Measurements from ENCODE around the gene NFIL3. TPM values are rescaled to one million over a fixed set of nuclear protein-coding genes. Genes with fewer than 3 reads are reported as not detected.

The NFIL3 gene
- total and polyA plus RNA-seq, 5 donors = 26.7 to 44.5 (median 32.7) TPM

DNA sequence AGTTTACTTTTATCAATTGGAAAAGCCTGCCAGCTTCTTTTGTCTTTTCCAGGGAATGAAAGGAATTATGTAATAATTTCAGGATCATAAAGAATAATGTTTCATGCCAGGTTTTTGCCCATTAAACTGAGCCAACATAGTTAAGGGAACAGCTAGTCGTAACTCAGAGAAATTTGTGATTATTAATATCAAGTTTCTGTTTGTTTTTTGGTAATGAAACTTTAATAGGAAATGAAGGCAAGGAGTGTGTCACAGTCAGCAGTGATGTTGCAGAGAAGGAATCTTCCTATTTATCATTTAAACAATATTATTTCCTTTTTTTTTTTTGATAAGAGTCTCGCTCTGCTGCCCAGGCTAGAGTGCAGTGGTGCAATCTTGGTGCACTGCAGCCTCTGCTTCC lies 10.7 kb downstream of the NFIL3 start:
- no peaks in the 10 kb centered on the region for H3K9me3 ChIP-seq (ENCODE audit: control insufficient read depth, low read length)
- H3K4me1 ChIP-seq (ENCODE audit: control insufficient read depth, insufficient read depth, low read length) = peaks cover 3% of the 10 kb centered on the region
- DNase-seq = no peak
- H3K27ac ChIP-seq (ENCODE audit: low read length) = no peak overlapping the region
- H3K27me3 ChIP-seq (ENCODE audit: control insufficient read depth, insufficient read depth) = no peaks in the 10 kb centered on the region
- intact Hi-C loops (cut with DNase I) = no loop called here
- WGBS = 80% methylated on average over 2 of the region's 2 CpGs
- H3K4me3 ChIP-seq (ENCODE audit: low read length) = no peak overlapping the region
- no peak for ATAC-seq

DNA sequence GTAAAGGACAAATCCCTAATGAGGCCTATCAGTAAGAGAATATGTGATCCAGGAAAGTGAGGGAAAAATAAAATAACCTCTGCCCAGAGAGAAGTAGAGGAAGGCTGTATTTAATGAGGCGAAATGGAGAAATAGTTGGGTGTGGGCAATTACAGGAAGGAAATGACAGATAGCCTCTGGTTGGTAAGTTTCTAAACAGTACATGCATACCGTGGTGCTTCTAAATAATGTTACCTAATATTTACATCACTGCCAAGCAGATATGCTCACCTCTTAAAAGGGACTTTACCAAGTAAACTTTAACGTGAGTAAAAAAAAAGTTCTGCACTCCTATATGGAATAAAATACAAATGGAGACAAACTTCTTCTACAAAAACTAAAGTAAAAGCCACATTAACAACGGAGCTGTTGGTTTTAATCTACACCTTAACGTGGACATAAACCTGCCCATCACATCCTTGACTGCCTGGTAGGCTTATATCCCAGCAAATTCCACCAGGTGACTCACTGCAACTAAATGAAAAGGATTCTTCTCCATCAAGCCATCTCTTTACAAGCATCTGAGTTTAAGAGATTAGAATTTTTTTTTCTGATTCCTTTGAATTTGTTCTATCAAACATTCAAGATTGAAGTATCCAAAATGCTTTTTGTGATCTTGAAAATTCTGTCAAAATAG lies 12.4 kb downstream of the NFIL3 start:
- peaks cover 3% of the 10 kb centered on the region for H3K4me1 ChIP-seq (ENCODE audit: control insufficient read depth, insufficient read depth, low read length)
- H3K27me3 ChIP-seq (ENCODE audit: control insufficient read depth, insufficient read depth) = no peaks in the 10 kb centered on the region
- H3K9me3 ChIP-seq (ENCODE audit: control insufficient read depth, low read length) = no peaks in the 10 kb centered on the region
- DNase-seq (no peak), ATAC-seq (peak in 1 of 2 donors; percentile 39)
- 55% methylated on average over 5 of the region's 5 CpGs for WGBS
- intact Hi-C loops (cut with DNase I) = no loop called here
- no peak overlapping the region for H3K27ac ChIP-seq (ENCODE audit: low read length)
- H3K4me3 ChIP-seq (ENCODE audit: low read length) = no peak overlapping the region

DNA sequence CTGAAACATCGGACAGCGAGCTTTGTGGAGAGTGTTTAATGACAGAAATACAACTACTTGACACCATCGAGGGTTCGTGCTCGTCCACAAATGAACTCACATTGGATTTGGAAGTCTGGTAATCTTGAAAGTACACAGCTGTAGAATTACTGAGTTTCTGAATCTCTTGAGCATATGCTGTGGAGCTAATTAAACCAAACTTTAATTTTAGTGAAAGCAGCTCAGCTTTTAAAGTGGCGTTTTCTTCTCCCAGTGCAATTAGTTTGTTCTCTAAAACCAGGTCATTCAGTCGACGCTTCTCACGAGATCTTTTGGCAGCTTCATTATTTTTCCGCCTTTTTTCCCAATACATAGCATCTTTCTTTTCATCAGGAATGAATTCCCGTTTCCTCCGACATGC lies 13.5 kb downstream of the NFIL3 start:
- WGBS = 86% methylated on average over 12 of the region's 12 CpGs
- no peak overlapping the region for H3K27ac ChIP-seq (ENCODE audit: low read length)
- H3K9me3 ChIP-seq (ENCODE audit: control insufficient read depth, low read length) = no peaks in the 10 kb centered on the region
- peaks cover 1% of the 10 kb centered on the region for H3K4me1 ChIP-seq (ENCODE audit: control insufficient read depth, insufficient read depth, low read length)
- intact Hi-C loops (cut with DNase I) = no loop called here
- H3K27me3 ChIP-seq (ENCODE audit: control insufficient read depth, insufficient read depth) = no peaks in the 10 kb centered on the region
- no peak for ATAC-seq
- no peak for DNase-seq
- no peak overlapping the region for H3K4me3 ChIP-seq (ENCODE audit: low read length)

DNA sequence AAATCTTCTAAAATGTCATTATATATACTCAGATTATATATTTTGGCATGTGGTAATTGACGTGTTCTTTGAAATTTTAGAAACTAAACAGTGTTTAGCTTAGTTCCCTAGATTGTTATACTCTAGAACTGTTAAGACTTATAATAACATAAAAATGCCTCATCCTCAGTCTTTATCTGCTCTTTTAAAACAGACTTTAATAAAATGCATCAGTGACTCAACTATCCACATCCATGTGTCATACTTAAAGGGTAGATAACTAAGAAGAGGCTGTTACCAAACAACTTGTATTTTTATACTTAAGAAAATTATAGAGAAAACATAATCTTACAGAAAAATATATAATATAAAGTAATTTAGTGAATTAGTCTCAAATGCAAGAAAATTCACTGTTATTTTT lies 15.2 kb downstream of the NFIL3 start:
- Histone ChIP-seq H3K27ac (ENCODE audit: low read length) (no peak overlapping the region), H3K4me1 (ENCODE audit: control insufficient read depth, insufficient read depth, low read length) (peaks cover 1% of the 10 kb centered on the region), H3K27me3 (ENCODE audit: control insufficient read depth, insufficient read depth) (no peaks in the 10 kb centered on the region), H3K4me3 (ENCODE audit: low read length) (no peak overlapping the region), H3K9me3 (ENCODE audit: control insufficient read depth, low read length) (no peaks in the 10 kb centered on the region)
- DNase-seq (no peak), ATAC-seq (no peak)
- intact Hi-C loops (cut with DNase I) = no loop called here
- WGBS = 97% methylated on average over 1 of the region's 1 CpG

DNA sequence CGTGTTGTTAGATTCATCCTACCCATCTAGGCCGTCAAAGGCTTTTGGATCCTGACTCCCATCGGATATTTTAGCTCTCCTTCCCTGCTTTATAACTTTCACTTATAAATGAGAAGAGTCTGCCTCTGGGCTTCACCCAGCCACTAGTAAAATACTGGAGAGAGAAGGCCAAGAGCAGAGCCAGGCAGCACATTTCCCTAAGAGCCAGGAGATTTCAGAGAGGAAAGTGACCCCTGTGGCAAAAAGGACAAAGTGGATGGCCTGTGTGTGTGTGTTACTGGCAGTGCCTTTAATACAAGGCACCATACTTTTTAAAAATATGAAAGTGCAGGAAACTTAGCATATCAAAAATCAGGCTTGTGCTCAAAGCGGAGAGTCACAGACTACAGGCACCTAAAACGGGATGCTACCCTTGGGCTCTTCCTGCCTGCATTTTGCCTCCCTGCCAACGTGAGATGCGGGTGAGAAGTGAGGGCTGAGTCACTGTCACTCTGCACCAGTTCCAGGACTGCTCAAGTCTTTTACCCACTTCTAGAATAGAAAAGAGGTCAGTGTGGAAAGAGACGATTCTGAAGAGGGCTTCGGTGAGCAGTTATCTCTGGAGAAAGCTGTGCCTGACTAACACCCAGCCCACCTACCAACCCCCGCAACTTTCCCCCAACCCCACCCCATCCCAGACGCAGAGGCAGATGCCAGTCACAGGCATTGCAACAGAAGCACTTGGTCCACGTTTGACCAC lies 15.9 kb downstream of the NFIL3 start:
- Histone ChIP-seq H3K4me3 (ENCODE audit: low read length) (no peak overlapping the region), H3K27me3 (ENCODE audit: control insufficient read depth, insufficient read depth) (no peaks in the 10 kb centered on the region), H3K9me3 (ENCODE audit: control insufficient read depth, low read length) (no peaks in the 10 kb centered on the region), H3K27ac (ENCODE audit: low read length) (peak overlapping the region; percentile 17), H3K4me1 (ENCODE audit: control insufficient read depth, insufficient read depth, low read length) (peaks cover 1% of the 10 kb centered on the region)
- ATAC-seq (peak; percentile 72 to 79), DNase-seq (no peak)
- intact Hi-C loops (cut with DNase I) = no loop called here
- WGBS = 67% methylated on average over 12 of the region's 12 CpGs

DNA sequence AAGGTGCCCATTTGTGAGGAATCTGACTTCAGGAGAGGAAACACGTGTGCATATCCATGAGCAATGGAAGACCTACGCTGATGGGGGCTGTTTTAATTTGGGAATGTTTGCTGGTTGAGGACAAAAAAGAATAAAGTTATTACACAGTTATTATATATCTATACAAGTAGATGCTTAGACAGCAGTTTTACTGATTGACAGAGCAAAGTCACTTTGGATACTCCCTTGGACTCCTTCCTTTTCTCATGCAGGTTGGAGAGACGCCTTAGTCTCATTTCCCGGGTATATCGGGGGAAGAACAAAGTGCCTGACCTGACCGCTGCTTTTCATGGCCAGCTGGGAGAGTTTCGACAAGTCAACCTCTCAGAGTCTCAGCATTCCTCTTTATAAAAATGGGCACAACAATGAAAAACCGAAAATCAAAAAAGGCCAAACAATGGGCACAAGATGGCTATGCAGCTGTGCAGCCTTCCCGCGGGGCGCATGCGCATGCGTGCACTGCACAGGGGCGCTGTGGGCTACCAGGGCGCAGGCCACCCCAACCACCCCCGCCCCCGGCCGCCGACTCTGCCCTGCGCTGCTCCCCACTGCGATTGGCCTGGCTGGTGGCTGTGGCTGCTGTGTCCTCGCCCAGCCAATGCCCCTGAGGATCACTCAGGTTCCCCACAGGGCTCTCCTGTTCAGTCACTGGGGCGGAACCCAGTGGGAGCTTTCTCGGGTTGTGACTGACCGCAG lies 18.1 kb downstream of the NFIL3 start:
- Histone ChIP-seq H3K27ac (ENCODE audit: low read length) (no peak overlapping the region), H3K27me3 (ENCODE audit: control insufficient read depth, insufficient read depth) (no peaks in the 10 kb centered on the region), H3K4me3 (ENCODE audit: low read length) (no peak overlapping the region), H3K9me3 (ENCODE audit: control insufficient read depth, low read length) (no peaks in the 10 kb centered on the region), H3K4me1 (ENCODE audit: control insufficient read depth, insufficient read depth, low read length) (peaks cover 1% of the 10 kb centered on the region)
- DNase-seq (no peak), ATAC-seq (peak in 1 of 2 donors; percentile 33)
- intact Hi-C loops (cut with DNase I) = no loop called here
- WGBS = 95% methylated on average over 25 of the region's 25 CpGs

DNA sequence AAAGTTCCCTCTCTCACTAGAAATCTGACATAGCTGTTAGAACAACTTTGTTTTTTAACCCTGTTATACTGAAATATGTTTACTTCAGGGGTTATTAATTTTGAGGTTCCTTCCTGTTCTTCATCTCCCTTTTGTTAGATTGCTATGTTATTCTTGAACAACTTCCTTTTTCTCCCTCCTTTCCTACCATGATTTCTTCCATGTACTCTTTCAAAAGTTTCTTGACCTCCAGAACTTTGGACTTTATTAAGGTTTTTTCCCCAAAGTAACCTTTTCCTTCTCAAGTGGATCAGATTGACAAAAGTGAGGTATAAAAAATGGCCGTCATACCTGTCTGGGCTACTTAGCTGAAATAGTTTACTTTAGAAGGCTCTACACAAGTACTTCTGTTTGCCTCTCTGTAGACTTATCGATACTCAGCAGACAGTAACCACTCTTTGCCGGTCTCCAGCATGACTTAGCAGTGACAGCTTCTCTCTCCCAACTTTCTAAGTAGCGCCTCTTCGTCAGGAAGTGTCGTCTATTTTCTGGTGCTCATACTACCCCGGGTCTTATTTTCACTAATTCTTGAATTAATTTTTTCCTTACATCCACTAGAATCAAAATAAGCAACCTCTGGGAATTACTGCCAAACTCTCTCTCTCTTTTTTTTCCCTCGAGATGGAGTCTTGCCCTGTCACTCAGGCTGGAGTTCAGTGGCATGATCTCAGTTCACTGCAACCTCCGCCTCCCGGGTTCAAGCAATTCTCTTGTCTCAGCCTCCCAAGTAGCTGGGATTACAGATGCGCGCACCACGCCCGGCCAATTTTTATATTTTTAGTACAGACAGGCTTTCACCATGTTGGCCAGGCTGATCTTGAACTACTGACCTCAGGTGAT lies 19.7 kb downstream of the NFIL3 start:
- no peaks in the 10 kb centered on the region for H3K4me1 ChIP-seq (ENCODE audit: control insufficient read depth, insufficient read depth, low read length)
- 88% methylated on average over 14 of the region's 14 CpGs for WGBS
- ATAC-seq (no peak), DNase-seq (no peak)
- no peaks in the 10 kb centered on the region for H3K9me3 ChIP-seq (ENCODE audit: control insufficient read depth, low read length)
- H3K27ac ChIP-seq (ENCODE audit: low read length) = no peak overlapping the region
- H3K4me3 ChIP-seq (ENCODE audit: low read length) = no peak overlapping the region
- intact Hi-C loops (cut with DNase I) = no loop called here
- no peaks in the 10 kb centered on the region for H3K27me3 ChIP-seq (ENCODE audit: control insufficient read depth, insufficient read depth)

DNA sequence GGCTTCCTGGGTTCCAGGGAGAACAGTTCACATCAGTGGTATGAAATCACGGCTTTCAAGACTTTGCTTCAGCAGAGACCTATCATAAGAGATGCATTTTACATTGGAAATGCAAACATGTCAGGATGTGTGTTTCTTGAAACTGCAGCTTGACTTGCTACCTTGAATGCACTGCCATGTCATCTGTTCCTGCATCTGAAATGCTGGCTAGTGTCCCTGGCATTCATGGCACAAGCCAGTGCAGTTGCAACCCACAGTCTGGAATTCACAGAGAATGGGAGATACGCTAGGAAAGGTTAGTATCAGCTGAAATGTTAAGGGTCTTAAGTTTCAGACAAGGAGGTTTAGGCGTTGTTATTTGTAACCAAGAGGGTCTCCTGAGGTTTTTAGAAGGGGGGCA lies 24.7 kb downstream of the NFIL3 start:
- H3K9me3 ChIP-seq (ENCODE audit: control insufficient read depth, low read length) = no peaks in the 10 kb centered on the region
- intact Hi-C loops (cut with DNase I) = no loop called here
- no peak overlapping the region for H3K4me3 ChIP-seq (ENCODE audit: low read length)
- WGBS = 86% methylated on average over 3 of the region's 3 CpGs
- DNase-seq (no peak), ATAC-seq (no peak)
- no peak overlapping the region for H3K27ac ChIP-seq (ENCODE audit: low read length)
- H3K27me3 ChIP-seq (ENCODE audit: control insufficient read depth, insufficient read depth) = no peaks in the 10 kb centered on the region
- H3K4me1 ChIP-seq (ENCODE audit: control insufficient read depth, insufficient read depth, low read length) = no peaks in the 10 kb centered on the region

DNA sequence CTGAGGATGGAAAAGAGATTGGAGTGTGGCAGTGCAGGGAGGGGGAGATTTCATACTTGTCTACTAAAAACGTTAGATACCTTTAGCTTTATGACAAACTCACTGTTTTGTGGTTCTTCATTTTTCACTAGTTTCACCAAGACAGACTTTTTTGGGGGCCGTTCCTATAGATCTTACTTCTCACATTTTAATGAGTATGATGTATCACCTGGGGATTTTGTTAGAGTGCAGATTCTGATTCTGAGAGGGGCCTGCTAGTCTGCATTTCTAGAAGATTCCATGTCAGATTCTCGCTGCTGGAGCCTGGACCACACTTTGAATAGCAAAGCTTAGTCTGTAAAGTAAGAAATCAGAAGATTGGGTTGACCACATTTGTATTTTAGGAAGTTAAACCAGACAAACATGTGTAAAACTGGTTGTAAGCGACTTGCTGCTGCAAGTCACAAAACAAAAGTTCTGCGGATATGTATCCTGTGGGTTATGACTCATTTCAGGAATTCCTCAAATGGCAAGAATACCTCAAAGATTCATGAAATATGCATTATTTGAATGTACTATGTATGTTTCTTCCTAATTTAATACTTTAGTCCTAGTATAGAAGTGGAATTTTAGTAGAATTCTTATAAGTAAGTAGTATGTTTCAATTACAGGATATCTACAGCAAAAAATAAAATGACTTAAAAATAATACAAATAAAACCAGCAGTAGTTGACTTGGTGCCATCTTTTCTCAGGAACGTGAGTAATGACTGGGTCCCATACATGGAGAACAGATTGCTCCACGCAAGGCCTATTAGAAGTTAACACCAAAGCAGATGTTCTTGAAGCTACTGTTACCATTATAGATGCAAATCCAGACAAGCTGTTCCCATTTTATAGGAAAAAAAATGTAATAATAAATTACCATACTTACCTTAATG lies 27.8 kb downstream of the NFIL3 start:
- H3K27ac ChIP-seq (ENCODE audit: low read length) = no peak overlapping the region
- intact Hi-C loops (cut with DNase I) = no loop called here
- DNase-seq (no peak), ATAC-seq (no peak)
- 71% methylated on average over 7 of the region's 7 CpGs for WGBS
- no peaks in the 10 kb centered on the region for H3K4me1 ChIP-seq (ENCODE audit: control insufficient read depth, insufficient read depth, low read length)
- H3K27me3 ChIP-seq (ENCODE audit: control insufficient read depth, insufficient read depth) = no peaks in the 10 kb centered on the region
- no peak overlapping the region for H3K4me3 ChIP-seq (ENCODE audit: low read length)
- H3K9me3 ChIP-seq (ENCODE audit: control insufficient read depth, low read length) = no peaks in the 10 kb centered on the region

DNA sequence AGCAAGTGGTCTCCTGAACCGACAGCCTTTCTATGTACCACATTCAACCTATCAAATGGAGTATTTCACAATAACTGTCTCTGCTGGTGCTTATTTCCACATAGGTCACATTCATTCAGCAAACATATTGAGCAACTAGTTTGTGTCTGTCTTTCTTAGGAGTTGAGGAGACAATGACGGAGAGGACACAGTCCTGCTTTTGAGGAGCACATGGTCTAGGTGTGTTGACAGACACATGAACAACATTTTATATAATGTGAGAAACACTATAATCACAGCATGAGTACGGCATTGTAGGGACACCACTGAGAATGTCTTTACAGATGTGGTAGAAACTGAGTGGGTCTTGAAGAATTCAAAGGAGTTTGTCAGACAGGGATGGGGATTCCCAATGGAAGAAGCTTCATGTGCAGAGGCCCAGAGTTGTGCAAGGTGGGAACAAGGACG lies 28.5 kb downstream of the NFIL3 start:
- peak in 1 of 2 donors; percentile 34 for ATAC-seq
- no peak for DNase-seq
- Histone ChIP-seq H3K27ac (ENCODE audit: low read length) (no peak overlapping the region), H3K4me3 (ENCODE audit: low read length) (no peak overlapping the region), H3K9me3 (ENCODE audit: control insufficient read depth, low read length) (no peaks in the 10 kb centered on the region), H3K4me1 (ENCODE audit: control insufficient read depth, insufficient read depth, low read length) (no peaks in the 10 kb centered on the region), H3K27me3 (ENCODE audit: control insufficient read depth, insufficient read depth) (no peaks in the 10 kb centered on the region)
- intact Hi-C loops (cut with DNase I) = no loop called here
- WGBS = 79% methylated on average over 4 of the region's 4 CpGs
